Measurements from ENCODE around the gene ABCF1. TPM values are rescaled to one million over a fixed set of nuclear protein-coding genes. Genes with fewer than 3 reads are reported as not detected.

Gene ABCF1
- polyA plus RNA-seq, 1 donor from 2014 or later, result 19.5 TPM

GRCh38 chr6:30615958-30616810, 44.9 kb downstream of the ABCF1 start:
- no peaks in the 10 kb centered on the region for H3K9me3 ChIP-seq (ENCODE audit: low read length)
- peaks cover 8% of the 10 kb centered on the region for H3F3A ChIP-seq (ENCODE audit: insufficient read depth, low read length, poor library complexity, severe bottlenecking)
- TF ChIP-seq EP300 (conservative IDR thresholded peaks at IDR 0.05; ENCODE audit: poor library complexity, severe bottlenecking) (peak; percentile 27), MXI1 (conservative IDR thresholded peaks at IDR 0.05; ENCODE audit: poor library complexity, severe bottlenecking) (no peak), TAF1 (IDR thresholded peaks at IDR 0.05; ENCODE audit: low read depth) (peak; percentile 57), REST (IDR thresholded peaks at IDR 0.05; ENCODE audit: borderline replicate concordance) (peak; percentile 83), POLR2AphosphoS5 (IDR thresholded peaks at IDR 0.05) (peak; percentile 86), RAD21 (conservative IDR thresholded peaks at IDR 0.05) (no peak), EZH2 (IDR thresholded peaks at IDR 0.05; ENCODE audit: borderline replicate concordance, insufficient read depth, low read length, poor library complexity, severe bottlenecking) (no peak), SMC3 (conservative IDR thresholded peaks at IDR 0.05; ENCODE audit: poor library complexity) (no peak)
- TF ChIP-seq, protein P1, sequence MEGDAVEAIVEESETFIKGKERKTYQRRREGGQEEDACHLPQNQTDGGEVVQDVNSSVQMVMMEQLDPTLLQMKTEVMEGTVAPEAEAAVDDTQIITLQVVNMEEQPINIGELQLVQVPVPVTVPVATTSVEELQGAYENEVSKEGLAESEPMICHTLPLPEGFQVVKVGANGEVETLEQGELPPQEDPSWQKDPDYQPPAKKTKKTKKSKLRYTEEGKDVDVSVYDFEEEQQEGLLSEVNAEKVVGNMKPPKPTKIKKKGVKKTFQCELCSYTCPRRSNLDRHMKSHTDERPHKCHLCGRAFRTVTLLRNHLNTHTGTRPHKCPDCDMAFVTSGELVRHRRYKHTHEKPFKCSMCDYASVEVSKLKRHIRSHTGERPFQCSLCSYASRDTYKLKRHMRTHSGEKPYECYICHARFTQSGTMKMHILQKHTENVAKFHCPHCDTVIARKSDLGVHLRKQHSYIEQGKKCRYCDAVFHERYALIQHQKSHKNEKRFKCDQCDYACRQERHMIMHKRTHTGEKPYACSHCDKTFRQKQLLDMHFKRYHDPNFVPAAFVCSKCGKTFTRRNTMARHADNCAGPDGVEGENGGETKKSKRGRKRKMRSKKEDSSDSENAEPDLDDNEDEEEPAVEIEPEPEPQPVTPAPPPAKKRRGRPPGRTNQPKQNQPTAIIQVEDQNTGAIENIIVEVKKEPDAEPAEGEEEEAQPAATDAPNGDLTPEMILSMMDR (IDR thresholded peaks at IDR 0.05; ENCODE audit: poor library complexity, severe bottlenecking), result no peak
- H3K4me2 ChIP-seq (ENCODE audit: low read length), result peak overlapping the region; percentile 81
- no peak overlapping the region for H2AFZ ChIP-seq (ENCODE audit: low read depth, low read length)
- peaks cover 58% of the 10 kb centered on the region for H3K79me2 ChIP-seq (replicated peaks; ENCODE audit: insufficient read depth, low read length)
- no peaks in the 10 kb centered on the region for H4K20me1 ChIP-seq (ENCODE audit: insufficient read depth)
- peaks cover 9% of the 10 kb centered on the region for H3K36me3 ChIP-seq (ENCODE audit: insufficient read depth, low read length)
- H3K4me3 ChIP-seq (ENCODE audit: low read length), result peak overlapping the region; percentile 83
- H3K27me3 ChIP-seq (ENCODE audit: insufficient read depth, low read depth, low read length), result no peaks in the 10 kb centered on the region
- peak overlapping the region; percentile 99 for H3K9ac ChIP-seq (ENCODE audit: low read length)
- peak overlapping the region; percentile 100 for H3K27ac ChIP-seq (ENCODE audit: low read length)
- H3K9me2 ChIP-seq (ENCODE audit: insufficient read depth, low read length), result no peaks in the 10 kb centered on the region

DNA sequence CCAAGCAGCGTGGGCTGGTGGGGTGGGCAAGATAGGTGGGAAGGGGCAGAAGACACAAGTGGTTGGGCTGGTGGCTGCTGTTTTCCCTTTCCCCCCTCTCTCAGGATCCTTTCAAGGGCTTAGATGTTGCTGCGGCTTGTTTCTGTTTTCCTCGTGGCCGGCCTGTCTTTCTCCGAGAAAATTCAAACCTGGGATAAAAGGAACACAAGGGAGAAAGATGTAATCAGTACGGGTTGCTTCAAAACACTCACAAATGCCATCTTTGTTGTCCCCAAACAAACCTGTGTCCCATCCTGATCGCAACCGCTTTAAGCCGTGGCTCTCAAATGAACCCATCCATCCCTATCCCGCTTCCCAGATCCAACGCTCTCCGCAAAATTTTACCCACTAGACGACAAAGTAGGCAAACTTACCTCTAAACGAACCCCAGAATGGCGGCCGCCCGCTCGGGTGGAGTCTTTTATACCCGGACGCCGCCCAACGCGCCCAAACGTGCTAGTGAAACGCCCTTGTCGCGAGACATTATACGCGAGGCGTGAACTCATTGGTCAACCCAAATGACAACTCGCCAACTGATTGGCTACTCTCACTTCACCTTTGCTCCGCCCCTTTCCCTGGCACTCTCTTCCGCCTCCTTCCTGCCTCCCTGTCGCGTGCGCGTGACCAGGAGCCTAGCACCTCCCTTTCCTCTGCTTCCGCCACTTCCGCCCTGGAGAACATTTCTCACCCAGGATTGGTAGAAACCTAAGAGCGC, 45.7 kb downstream of the ABCF1 start, which contains the start of gene PPP1R10:
PPP1R10 (minus strand) TSS at position 433 of the 754 bp plus-strand sequence. CDS start 7,299 bp downstream, outside the sequence.
- peak within 1 kb of the TSS; percentile 83 for H3K4me3 ChIP-seq (ENCODE audit: low read length)
- H2AFZ ChIP-seq (ENCODE audit: low read depth, low read length), result peak within 1 kb of the TSS; percentile 38
- H3K9ac ChIP-seq (ENCODE audit: low read length), result peak within 1 kb of the TSS; percentile 99
- H3K27me3 ChIP-seq (ENCODE audit: insufficient read depth, low read depth, low read length), result no peaks in the 10 kb centered on the region
- H3F3A ChIP-seq (ENCODE audit: insufficient read depth, low read length, poor library complexity, severe bottlenecking), result peaks cover 8% of the 10 kb centered on the region
- H3K36me3 ChIP-seq (ENCODE audit: insufficient read depth, low read length), result peaks cover 9% of the 10 kb centered on the region
- peaks cover 56% of the 10 kb centered on the region for H3K79me2 ChIP-seq (replicated peaks; ENCODE audit: insufficient read depth, low read length)
- H3K9me2 ChIP-seq (ENCODE audit: insufficient read depth, low read length), result no peaks in the 10 kb centered on the region
- peak within 1 kb of the TSS; percentile 100 for H3K27ac ChIP-seq (ENCODE audit: low read length)
- H4K20me1 ChIP-seq (ENCODE audit: insufficient read depth), result no peaks in the 10 kb centered on the region
- TF ChIP-seq EZH2 (IDR thresholded peaks at IDR 0.05; ENCODE audit: borderline replicate concordance, insufficient read depth, low read length, poor library complexity, severe bottlenecking), result no peak
- peak; percentile 95 for TF ChIP-seq TAF1 (IDR thresholded peaks at IDR 0.05; ENCODE audit: low read depth)
- TF ChIP-seq RAD21 (conservative IDR thresholded peaks at IDR 0.05), result no peak
- TF ChIP-seq MXI1 (conservative IDR thresholded peaks at IDR 0.05; ENCODE audit: poor library complexity, severe bottlenecking), result no peak
- TF ChIP-seq EP300 (conservative IDR thresholded peaks at IDR 0.05; ENCODE audit: poor library complexity, severe bottlenecking), result peak; percentile 36
- TF ChIP-seq POLR2AphosphoS5 (IDR thresholded peaks at IDR 0.05), result peak; percentile 100
- TF ChIP-seq SMC3 (conservative IDR thresholded peaks at IDR 0.05; ENCODE audit: poor library complexity), result no peak
- TF ChIP-seq REST (IDR thresholded peaks at IDR 0.05; ENCODE audit: borderline replicate concordance), result peak; percentile 97
- TF ChIP-seq, protein P1 (IDR thresholded peaks at IDR 0.05; ENCODE audit: poor library complexity, severe bottlenecking), result no peak
- H3K9me3 ChIP-seq (ENCODE audit: low read length), result no peaks in the 10 kb centered on the region
- peak within 1 kb of the TSS; percentile 81 for H3K4me2 ChIP-seq (ENCODE audit: low read length)

Measured in neural cell (in vitro differentiated cells).